ENCODE results near the gene CIZ1.

Gene CIZ1

DNA sequence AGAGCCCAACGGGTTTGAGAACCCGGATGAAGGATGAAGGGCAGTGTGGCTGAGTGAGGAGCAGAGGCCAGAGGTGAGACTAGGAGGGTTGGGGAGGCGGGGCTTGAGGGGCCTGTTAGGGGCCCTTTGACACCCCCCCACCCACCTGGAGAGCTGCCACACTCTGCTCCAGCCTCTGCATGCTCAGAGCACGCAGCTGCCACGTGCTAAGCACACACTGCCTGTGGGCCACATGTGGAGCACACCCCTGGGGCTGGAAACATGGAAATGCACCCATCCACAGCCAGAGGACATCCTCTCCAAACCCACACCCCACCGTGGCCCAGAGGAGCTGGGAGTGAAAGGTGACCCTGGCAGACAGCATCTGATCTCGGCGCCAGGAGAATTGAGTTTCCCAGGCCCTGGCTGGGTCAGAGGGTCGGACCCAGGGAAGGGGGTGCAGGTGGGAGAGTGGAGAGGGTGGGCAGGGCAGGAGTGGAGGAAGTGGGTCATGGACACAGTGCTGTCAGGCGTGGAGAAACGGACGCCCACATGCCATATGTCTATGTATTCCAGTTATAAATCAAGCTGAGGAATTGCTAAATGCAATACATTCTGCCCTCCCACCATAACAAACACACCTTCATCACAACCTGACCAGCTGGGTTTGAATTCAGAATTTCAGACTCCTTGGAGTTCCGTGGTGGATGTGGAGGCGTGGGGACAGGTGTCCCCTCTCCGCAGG, 17.7 kb upstream of the CIZ1 start:
- Histone ChIP-seq H3K4me1 (ENCODE audit: control insufficient read depth, low read length) (peaks cover 6% of the 10 kb centered on the region), H3K36me3 (ENCODE audit: control insufficient read depth, low read length) (no peaks in the 10 kb centered on the region), H3K27ac (ENCODE audit: low read depth, low read length) (no peak overlapping the region), H3K9me3 (ENCODE audit: control insufficient read depth, insufficient read depth, low read length) (no peaks in the 10 kb centered on the region), H4K20me1 (ENCODE audit: control insufficient read depth, insufficient read depth, low read depth, low read length) (no peaks in the 10 kb centered on the region), H3K79me2 (ENCODE audit: control insufficient read depth, low read length) (no peaks in the 10 kb centered on the region), H3F3A (ENCODE audit: control insufficient read depth, insufficient read depth) (no peaks in the 10 kb centered on the region), H3K4me3 (ENCODE audit: low read length) (no peak overlapping the region), H3K4me2 (ENCODE audit: low read length) (no peak overlapping the region), H3K27me3 (ENCODE audit: control insufficient read depth, low read length) (peaks cover 64% of the 10 kb centered on the region), H3K9me2 (replicated peaks; ENCODE audit: control insufficient read depth, low read length) (no peaks in the 10 kb centered on the region)
- TF ChIP-seq, protein P1, sequence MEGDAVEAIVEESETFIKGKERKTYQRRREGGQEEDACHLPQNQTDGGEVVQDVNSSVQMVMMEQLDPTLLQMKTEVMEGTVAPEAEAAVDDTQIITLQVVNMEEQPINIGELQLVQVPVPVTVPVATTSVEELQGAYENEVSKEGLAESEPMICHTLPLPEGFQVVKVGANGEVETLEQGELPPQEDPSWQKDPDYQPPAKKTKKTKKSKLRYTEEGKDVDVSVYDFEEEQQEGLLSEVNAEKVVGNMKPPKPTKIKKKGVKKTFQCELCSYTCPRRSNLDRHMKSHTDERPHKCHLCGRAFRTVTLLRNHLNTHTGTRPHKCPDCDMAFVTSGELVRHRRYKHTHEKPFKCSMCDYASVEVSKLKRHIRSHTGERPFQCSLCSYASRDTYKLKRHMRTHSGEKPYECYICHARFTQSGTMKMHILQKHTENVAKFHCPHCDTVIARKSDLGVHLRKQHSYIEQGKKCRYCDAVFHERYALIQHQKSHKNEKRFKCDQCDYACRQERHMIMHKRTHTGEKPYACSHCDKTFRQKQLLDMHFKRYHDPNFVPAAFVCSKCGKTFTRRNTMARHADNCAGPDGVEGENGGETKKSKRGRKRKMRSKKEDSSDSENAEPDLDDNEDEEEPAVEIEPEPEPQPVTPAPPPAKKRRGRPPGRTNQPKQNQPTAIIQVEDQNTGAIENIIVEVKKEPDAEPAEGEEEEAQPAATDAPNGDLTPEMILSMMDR (IDR thresholded peaks at IDR 0.05; ENCODE audit: low read depth, low read length, poor library complexity, severe bottlenecking), result no peak
- TF ChIP-seq EZH2phosphoT487 (IDR thresholded peaks at IDR 0.05; ENCODE audit: borderline replicate concordance, low read length), result no peak

DNA sequence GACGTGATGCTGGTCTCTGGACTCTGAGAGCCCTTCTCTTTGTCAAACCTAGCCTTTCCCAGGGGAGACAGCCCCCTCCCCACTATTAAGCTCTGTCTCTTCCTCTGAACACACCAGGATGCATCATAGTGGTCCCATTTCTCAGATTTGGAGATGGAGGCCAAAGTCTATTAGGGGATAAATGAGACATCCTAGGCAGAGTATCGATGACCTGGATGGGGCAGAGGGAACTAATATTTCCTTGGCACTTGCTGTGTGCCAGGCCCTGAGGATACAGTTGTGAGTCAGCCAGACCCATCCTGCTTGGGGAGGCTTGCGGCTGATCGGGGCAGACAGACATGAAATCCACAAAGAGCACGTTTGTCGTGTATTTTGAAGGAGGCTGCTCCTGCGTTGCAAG, 17.0 kb upstream of the CIZ1 start:
- H3K27me3 ChIP-seq (ENCODE audit: control insufficient read depth, low read length), result peaks cover 64% of the 10 kb centered on the region
- H3K79me2 ChIP-seq (ENCODE audit: control insufficient read depth, low read length), result no peaks in the 10 kb centered on the region
- H3K4me3 ChIP-seq (ENCODE audit: low read length), result no peak overlapping the region
- TF ChIP-seq, protein P1 (IDR thresholded peaks at IDR 0.05; ENCODE audit: low read depth, low read length, poor library complexity, severe bottlenecking), result no peak
- no peak for TF ChIP-seq EZH2phosphoT487 (IDR thresholded peaks at IDR 0.05; ENCODE audit: borderline replicate concordance, low read length)
- peaks cover 10% of the 10 kb centered on the region for H3K4me1 ChIP-seq (ENCODE audit: control insufficient read depth, low read length)
- no peaks in the 10 kb centered on the region for H3K9me3 ChIP-seq (ENCODE audit: control insufficient read depth, insufficient read depth, low read length)
- no peak overlapping the region for H3K4me2 ChIP-seq (ENCODE audit: low read length)
- H3F3A ChIP-seq (ENCODE audit: control insufficient read depth, insufficient read depth), result no peaks in the 10 kb centered on the region
- H3K9me2 ChIP-seq (replicated peaks; ENCODE audit: control insufficient read depth, low read length), result no peaks in the 10 kb centered on the region
- no peak overlapping the region for H3K27ac ChIP-seq (ENCODE audit: low read depth, low read length)
- H3K36me3 ChIP-seq (ENCODE audit: control insufficient read depth, low read length), result no peaks in the 10 kb centered on the region
- no peaks in the 10 kb centered on the region for H4K20me1 ChIP-seq (ENCODE audit: control insufficient read depth, insufficient read depth, low read depth, low read length)

DNA sequence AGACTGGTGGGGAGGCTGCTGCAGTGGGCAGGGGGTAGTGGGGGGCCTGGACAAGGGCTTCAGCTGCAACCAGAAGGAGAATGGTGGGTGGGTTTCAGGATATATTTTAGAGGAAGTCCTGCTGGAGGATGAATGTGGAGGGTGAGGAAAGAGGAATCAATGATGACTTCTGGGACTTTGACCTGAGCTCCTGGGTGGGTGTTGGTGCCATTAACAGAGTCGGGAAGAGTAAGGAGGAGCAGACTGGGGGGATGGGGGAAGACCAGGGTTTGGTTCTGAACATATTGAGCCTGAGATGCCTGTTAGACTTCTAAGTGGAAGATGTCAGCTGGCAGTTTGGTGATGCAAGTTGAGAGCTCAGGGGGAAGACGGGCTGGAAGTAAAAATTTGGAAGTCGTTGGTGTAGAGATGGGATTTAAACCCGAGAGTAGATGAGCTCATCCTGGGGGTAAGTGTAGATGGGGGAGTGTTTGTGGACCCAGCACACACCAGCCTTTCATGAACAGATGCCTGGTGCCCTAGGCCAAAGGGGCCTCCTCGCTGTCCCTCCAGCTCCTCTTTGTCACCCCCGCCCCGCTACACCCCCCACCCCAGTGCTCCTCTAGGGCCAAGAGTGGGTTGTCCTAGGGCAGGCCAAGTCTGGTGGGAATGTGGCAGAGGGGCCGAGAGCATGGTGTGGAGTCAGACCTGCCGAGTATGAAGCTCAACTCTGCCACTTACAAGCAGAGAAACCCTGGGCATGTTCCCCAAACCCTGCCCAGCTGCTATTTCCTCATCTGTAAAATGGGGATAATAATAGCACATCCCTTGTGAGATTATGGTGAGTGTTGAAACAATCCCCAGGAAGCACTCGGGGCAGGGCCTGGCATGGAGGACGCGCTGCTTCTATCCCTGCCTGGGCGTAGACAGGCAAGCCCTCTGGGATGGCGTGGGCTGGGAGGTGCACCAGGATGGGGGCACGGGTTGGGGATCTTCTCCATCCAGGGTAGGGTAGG, 15.8 kb upstream of the CIZ1 start:
- TF ChIP-seq, protein P1 (IDR thresholded peaks at IDR 0.05; ENCODE audit: low read depth, low read length, poor library complexity, severe bottlenecking), result no peak
- no peak for TF ChIP-seq EZH2phosphoT487 (IDR thresholded peaks at IDR 0.05; ENCODE audit: borderline replicate concordance, low read length)
- Histone ChIP-seq H4K20me1 (ENCODE audit: control insufficient read depth, insufficient read depth, low read depth, low read length) (no peaks in the 10 kb centered on the region), H3F3A (ENCODE audit: control insufficient read depth, insufficient read depth) (no peaks in the 10 kb centered on the region), H3K4me3 (ENCODE audit: low read length) (no peak overlapping the region), H3K36me3 (ENCODE audit: control insufficient read depth, low read length) (no peaks in the 10 kb centered on the region), H3K9me3 (ENCODE audit: control insufficient read depth, insufficient read depth, low read length) (no peaks in the 10 kb centered on the region), H3K4me1 (ENCODE audit: control insufficient read depth, low read length) (peaks cover 16% of the 10 kb centered on the region), H3K27ac (ENCODE audit: low read depth, low read length) (no peak overlapping the region), H3K9me2 (replicated peaks; ENCODE audit: control insufficient read depth, low read length) (no peaks in the 10 kb centered on the region), H3K79me2 (ENCODE audit: control insufficient read depth, low read length) (no peaks in the 10 kb centered on the region), H3K27me3 (ENCODE audit: control insufficient read depth, low read length) (peaks cover 59% of the 10 kb centered on the region), H3K4me2 (ENCODE audit: low read length) (no peak overlapping the region)

Data from DOHH2 (cell line).